ENCODE data around the gene ANKMY1.

Gene ANKMY1

GRCh38 chr2:240429872-240430491 lies 127.8 kb downstream of the ANKMY1 start:
- no peak for FAIRE-seq
